ENCODE data around the gene PCOLCE2. TPM values are rescaled to one million over a fixed set of nuclear protein-coding genes. Genes with fewer than 3 reads are reported as not detected.

Gene PCOLCE2
- total RNA-seq, 1 donor from 2014 or later: 1.8 TPM

- H3K4me1 Mint-ChIP-seq (ENCODE audit: unreplicated experiment): peaks cover 11% of the 10 kb centered on the region
- no peak for DNase-seq (ENCODE audit: low spot score)
- H3K9me3 Mint-ChIP-seq (ENCODE audit: unreplicated experiment): no peaks in the 10 kb centered on the region
- no peak overlapping the region for H3K27ac Mint-ChIP-seq (ENCODE audit: unreplicated experiment)
- no peak for TF ChIP-seq CTCF (IDR thresholded peaks at IDR 0.05; ENCODE audit: unreplicated experiment)
- peaks cover 4% of the 10 kb centered on the region for H3K27me3 Mint-ChIP-seq (ENCODE audit: unreplicated experiment)
- no peak overlapping the region for H3K4me3 Mint-ChIP-seq (ENCODE audit: unreplicated experiment)
- no peaks in the 10 kb centered on the region for H3K36me3 Mint-ChIP-seq (ENCODE audit: low read depth, unreplicated experiment)
These were observed 8.1 kb upstream of the PCOLCE2 start for GRCh38 chr3:142896996-142897395.

- TF ChIP-seq CTCF (IDR thresholded peaks at IDR 0.05; ENCODE audit: unreplicated experiment): no peak
- H3K4me1 Mint-ChIP-seq (ENCODE audit: unreplicated experiment): peaks cover 11% of the 10 kb centered on the region
- DNase-seq (ENCODE audit: low spot score): no peak
- peaks cover 4% of the 10 kb centered on the region for H3K27me3 Mint-ChIP-seq (ENCODE audit: unreplicated experiment)
- no peak overlapping the region for H3K27ac Mint-ChIP-seq (ENCODE audit: unreplicated experiment)
- no peaks in the 10 kb centered on the region for H3K9me3 Mint-ChIP-seq (ENCODE audit: unreplicated experiment)
- H3K4me3 Mint-ChIP-seq (ENCODE audit: unreplicated experiment): no peak overlapping the region
- no peaks in the 10 kb centered on the region for H3K36me3 Mint-ChIP-seq (ENCODE audit: low read depth, unreplicated experiment)
These were observed 7.4 kb upstream of the PCOLCE2 start for GRCh38 chr3:142896201-142896755.

- DNase-seq (ENCODE audit: low spot score): no peak
- TF ChIP-seq CTCF (IDR thresholded peaks at IDR 0.05; ENCODE audit: unreplicated experiment): no peak
- no peak overlapping the region for H3K4me3 Mint-ChIP-seq (ENCODE audit: unreplicated experiment)
- no peaks in the 10 kb centered on the region for H3K9me3 Mint-ChIP-seq (ENCODE audit: unreplicated experiment)
- no peak overlapping the region for H3K27ac Mint-ChIP-seq (ENCODE audit: unreplicated experiment)
- H3K27me3 Mint-ChIP-seq (ENCODE audit: unreplicated experiment): peaks cover 4% of the 10 kb centered on the region
- peaks cover 9% of the 10 kb centered on the region for H3K4me1 Mint-ChIP-seq (ENCODE audit: unreplicated experiment)
- H3K36me3 Mint-ChIP-seq (ENCODE audit: low read depth, unreplicated experiment): no peaks in the 10 kb centered on the region
These were observed 5.6 kb upstream of the PCOLCE2 start for GRCh38 chr3:142894493-142894892.

- no peak for TF ChIP-seq CTCF (IDR thresholded peaks at IDR 0.05; ENCODE audit: unreplicated experiment)
- H3K9me3 Mint-ChIP-seq (ENCODE audit: unreplicated experiment): no peaks in the 10 kb centered on the region
- no peak overlapping the region for H3K27ac Mint-ChIP-seq (ENCODE audit: unreplicated experiment)
- H3K4me3 Mint-ChIP-seq (ENCODE audit: unreplicated experiment): no peak overlapping the region
- peaks cover 4% of the 10 kb centered on the region for H3K27me3 Mint-ChIP-seq (ENCODE audit: unreplicated experiment)
- H3K4me1 Mint-ChIP-seq (ENCODE audit: unreplicated experiment): peaks cover 11% of the 10 kb centered on the region
- no peaks in the 10 kb centered on the region for H3K36me3 Mint-ChIP-seq (ENCODE audit: low read depth, unreplicated experiment)
- no peak for DNase-seq (ENCODE audit: low spot score)
These were observed 3.8 kb upstream of the PCOLCE2 start for GRCh38 chr3:142892714-142893113.

GRCh38 chr3:142890592-142890991 lies 1.7 kb upstream of the PCOLCE2 start:
- TF ChIP-seq CTCF (IDR thresholded peaks at IDR 0.05; ENCODE audit: unreplicated experiment): no peak
- Mint-ChIP-seq H3K27ac (ENCODE audit: unreplicated experiment) (no peak overlapping the region), H3K4me1 (ENCODE audit: unreplicated experiment) (peaks cover 3% of the 10 kb centered on the region), H3K4me3 (ENCODE audit: unreplicated experiment) (no peak overlapping the region), H3K36me3 (ENCODE audit: low read depth, unreplicated experiment) (no peaks in the 10 kb centered on the region), H3K9me3 (ENCODE audit: unreplicated experiment) (no peaks in the 10 kb centered on the region), H3K27me3 (ENCODE audit: unreplicated experiment) (peaks cover 4% of the 10 kb centered on the region)
- no peak for DNase-seq (ENCODE audit: low spot score)

All from endothelial cell (in vitro differentiated cells).